Astrocyte (in vitro differentiated cells and primary cell): Measurements from ENCODE around the gene CPNE1.

Source experiments
- CTCF ChIP-seq: IDR thresholded peaks from 2 replicates; pipeline ENCODE4 v1.5.1; 2011; ENCODE audit warnings: low read depth, mild to moderate bottlenecking, inconsistent platforms, low read length, moderate library complexity; ENCODE audit not compliant: insufficient read depth
- EZH2 ChIP-seq: IDR thresholded peaks from 2 replicates; pipeline ENCODE4 v1.6.1; 2012; ENCODE audit warnings: mild to moderate bottlenecking, low read length, inconsistent platforms; ENCODE audit not compliant: insufficient read depth

DNA sequence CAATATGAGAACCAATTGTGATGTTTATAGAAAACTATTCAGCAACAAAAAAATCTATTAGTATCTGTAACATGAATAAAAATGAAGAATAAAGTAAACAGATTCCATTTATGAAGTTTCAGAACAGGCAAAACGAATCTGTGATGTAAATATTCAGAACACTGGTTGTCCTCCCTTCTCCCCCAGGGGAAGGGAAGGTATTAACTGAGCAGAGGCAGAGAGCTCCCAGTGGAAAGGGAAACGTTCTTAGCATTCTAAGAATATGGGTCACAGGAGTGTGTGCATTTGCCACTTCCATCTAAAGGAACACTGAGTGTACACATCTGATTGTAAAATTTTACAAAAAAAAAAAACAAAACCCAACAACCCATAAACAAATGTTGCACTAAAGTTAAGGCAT is 25.9 kb downstream of the CPNE1 start:
- TF ChIP-seq CTCF (no peak), EZH2 (no peak)
